Left lung (tissue), 10 donors: ENCODE results near the gene UBXN2A. TPM values are rescaled to one million over a fixed set of nuclear protein-coding genes. Genes with fewer than 3 reads are reported as not detected.
"Not testable (repeated sequence)": the region's sequence is repeated elsewhere in the genome, so short reads cannot be mapped to it uniquely, and the experiment has no call there.

Experiments
- ATAC-seq: fragments of 200-7000 bp; cut with Tn5 transposase; one replicate; pipeline ENCODE4 v1.9.1; 2020; ENCODE audit warnings: moderate library complexity
- DNase-seq, 4 donors: peaks; one replicate each; pipeline ENCODE4 v3.0.0-alpha.2; 2013 to 2020
- H3K27ac ChIP-seq, 2 donors: fragments of 200-600 bp; sonication (generic) in 1 of 2; one replicate each; pipeline versions ENCODE4 v1.5.0 to v1.8.0; 2020 to 2021
- H3K27me3 ChIP-seq, 2 donors: fragments of 200-600 bp; sonication (generic) in 1 of 2; one replicate each; pipeline versions ENCODE4 v1.5.0 to v1.8.0; 2020 to 2021
- H3K36me3 ChIP-seq, 2 donors: fragments of 200-600 bp; sonication (generic) in 1 of 2; one replicate each; pipeline versions ENCODE4 v1.5.0 to v1.8.0; 2020 to 2021
- H3K4me1 ChIP-seq, 2 donors: fragments of 200-600 bp; one replicate each; pipeline ENCODE4 v1.8.0; 2021
- H3K4me3 ChIP-seq, 2 donors: fragments of 200-600 bp; sonication (generic) in 1 of 2; one replicate each; pipeline versions ENCODE4 v1.5.0 to v1.8.0; 2020 to 2021; ENCODE audit warnings: mild to moderate bottlenecking in 1 of 2
- H3K9me3 ChIP-seq, 2 donors: fragments of 200-600 bp; sonication (generic) in 1 of 2; one replicate each; pipeline versions ENCODE4 v1.5.0 to v1.8.0; 2020 to 2021
- intact Hi-C, 2 donors: fragments of 100-400 bp; cut with DNase I; formaldehyde crosslinking; loops; one replicate each; pipeline versions ENCODE4 v1.11.2 to v1.14.2; 2022
- polyA plus RNA-seq, 6 donors: library from polyadenylated mRNA; unstranded; fragments of 120-200 nt; gene quantifications; one replicate each; pipeline ENCODE4 v1.2.1, GENCODE V29; 2013; ENCODE audit not compliant: insufficient read length in 6 of 6
- total RNA-seq, 2 donors: library from RNA; stranded (reverse); fragmentation: NEBNext Ultra II Directional; extraction: Animal tissue kit (Norgen Biotek cat#: 25700); gene quantifications; one replicate each; pipeline ENCODE4 v1.2.1, GENCODE V29; 2021
- TF ChIP-seq, protein P1 (sequence below), 2 donors: fragments of 200-600 bp; sonication (generic) in 1 of 2; IDR thresholded peaks; one replicate each; pipeline versions ENCODE4 v1.5.0 to v1.8.0; 2021; ENCODE audit warnings: antibody characterized with exemption in 2 of 2
- donor health status: DM: no; HTN: yes; CAD: no.
- donor health status: DM: no; HTN: no; CAD: no.

Gene UBXN2A
- total and polyA plus RNA-seq, 8 donors = 13.4 to 24.1 (median 21.4) TPM

DNA sequence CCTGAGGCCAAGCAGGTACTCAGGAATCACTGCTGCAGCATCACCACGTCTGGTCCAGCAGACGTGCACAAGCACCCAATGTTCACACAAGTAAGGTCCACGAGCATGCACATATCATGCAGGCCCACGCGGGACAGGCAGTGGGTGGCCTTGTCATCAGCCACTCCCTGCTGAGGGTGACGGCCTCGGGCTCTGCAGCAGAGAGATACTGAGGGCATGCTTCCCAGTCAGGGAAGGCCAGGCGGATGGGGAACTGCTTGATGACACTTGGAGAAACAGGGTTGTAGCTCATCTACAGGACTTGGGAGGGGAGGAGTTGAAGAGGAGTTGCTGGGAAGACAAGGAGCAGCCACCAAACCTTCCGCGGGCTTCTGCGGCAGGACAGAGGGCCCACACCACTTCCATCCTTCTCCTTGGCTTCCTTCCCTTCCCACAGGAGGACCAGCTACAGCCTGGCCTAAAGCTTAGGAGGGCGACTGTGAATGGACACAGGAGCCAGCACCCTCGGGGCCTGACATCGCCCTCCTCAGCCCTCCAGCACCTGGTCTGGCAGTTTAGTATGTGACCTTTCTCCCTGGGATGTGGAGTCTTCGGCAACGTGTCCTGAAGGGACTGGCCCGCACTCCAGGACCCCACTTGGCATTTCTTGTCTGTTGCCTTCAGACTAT is 84.9 kb downstream of the UBXN2A start:
- Histone ChIP-seq H3K4me3 (no peak overlapping the region), H3K27ac (no peak overlapping the region), H3K27me3 (no peaks in the 10 kb centered on the region), H3K4me1 (no peaks in the 10 kb centered on the region), H3K36me3 (peaks cover 0 to 68% of the 10 kb centered on the region in 2 donors), H3K9me3 (no peaks in the 10 kb centered on the region)
- DNase-seq = no peak
- TF ChIP-seq, protein P1, sequence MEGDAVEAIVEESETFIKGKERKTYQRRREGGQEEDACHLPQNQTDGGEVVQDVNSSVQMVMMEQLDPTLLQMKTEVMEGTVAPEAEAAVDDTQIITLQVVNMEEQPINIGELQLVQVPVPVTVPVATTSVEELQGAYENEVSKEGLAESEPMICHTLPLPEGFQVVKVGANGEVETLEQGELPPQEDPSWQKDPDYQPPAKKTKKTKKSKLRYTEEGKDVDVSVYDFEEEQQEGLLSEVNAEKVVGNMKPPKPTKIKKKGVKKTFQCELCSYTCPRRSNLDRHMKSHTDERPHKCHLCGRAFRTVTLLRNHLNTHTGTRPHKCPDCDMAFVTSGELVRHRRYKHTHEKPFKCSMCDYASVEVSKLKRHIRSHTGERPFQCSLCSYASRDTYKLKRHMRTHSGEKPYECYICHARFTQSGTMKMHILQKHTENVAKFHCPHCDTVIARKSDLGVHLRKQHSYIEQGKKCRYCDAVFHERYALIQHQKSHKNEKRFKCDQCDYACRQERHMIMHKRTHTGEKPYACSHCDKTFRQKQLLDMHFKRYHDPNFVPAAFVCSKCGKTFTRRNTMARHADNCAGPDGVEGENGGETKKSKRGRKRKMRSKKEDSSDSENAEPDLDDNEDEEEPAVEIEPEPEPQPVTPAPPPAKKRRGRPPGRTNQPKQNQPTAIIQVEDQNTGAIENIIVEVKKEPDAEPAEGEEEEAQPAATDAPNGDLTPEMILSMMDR (IDR thresholded peaks at IDR 0.05) = no peak
- intact Hi-C loops = no loop called here
- no peak for ATAC-seq

DNA sequence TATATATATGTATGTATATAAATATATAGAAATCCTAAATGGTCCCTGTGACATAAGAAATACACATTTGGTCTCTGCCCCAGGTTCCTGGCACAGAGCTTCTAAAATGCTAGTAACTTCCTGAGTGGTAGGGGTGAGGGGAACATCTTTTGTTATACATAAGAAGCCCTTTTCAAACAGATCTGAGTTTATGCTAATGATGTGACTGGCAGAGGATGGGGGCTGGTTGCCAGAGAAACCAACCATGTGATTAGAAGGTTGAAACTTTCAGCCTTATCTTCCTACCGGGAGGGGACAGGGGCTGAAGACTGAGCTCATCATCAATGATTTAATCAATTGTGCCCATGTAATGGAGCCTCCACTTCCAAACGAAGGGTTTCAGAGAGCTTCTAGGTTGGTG is 86.0 kb downstream of the UBXN2A start:
- ATAC-seq = no peak
- no peaks in the 10 kb centered on the region for H3K27me3 ChIP-seq
- H3K4me3 ChIP-seq = no peak overlapping the region
- H3K36me3 ChIP-seq = peaks cover 0 to 79% of the 10 kb centered on the region in 2 donors
- intact Hi-C loops = no loop called here
- no peak for DNase-seq
- H3K4me1 ChIP-seq = no peaks in the 10 kb centered on the region
- no peak overlapping the region for H3K27ac ChIP-seq
- TF ChIP-seq, protein P1 (IDR thresholded peaks at IDR 0.05) = no peak
- H3K9me3 ChIP-seq = no peaks in the 10 kb centered on the region

DNA sequence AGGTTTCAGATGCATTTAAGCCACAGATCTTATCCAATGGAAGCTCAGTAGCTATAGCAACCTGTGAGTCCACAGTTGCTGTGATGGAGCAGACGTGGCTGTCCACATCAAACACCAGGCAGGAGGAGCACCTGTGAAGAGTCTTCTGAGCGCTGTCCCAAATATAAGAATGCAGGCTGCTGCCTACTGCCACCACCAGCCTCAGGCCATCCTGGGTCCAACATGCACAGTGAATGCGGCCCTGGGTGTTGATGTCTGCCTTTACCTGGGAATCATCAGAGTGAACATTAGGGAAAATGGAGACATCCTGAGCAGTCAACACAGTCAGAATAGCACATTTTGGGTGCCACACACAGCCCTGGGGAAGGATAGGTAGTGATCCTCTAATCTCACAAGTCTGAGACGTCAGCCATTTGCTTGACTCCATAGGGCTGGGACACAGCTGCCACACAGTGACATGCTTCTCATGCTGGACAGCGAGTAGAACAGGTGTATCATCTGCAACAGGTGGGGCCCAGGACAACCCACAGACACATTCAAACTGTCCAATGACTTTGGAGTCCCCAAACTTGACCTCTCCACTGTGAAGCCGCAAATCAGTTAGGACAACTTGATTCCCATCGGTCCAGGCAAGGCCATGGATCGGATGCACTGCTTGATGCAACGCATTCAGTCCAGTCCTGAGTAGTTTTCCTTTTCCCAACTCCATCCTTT is 98.7 kb downstream of the UBXN2A start:
- H3K4me1 ChIP-seq = no peaks in the 10 kb centered on the region
- TF ChIP-seq, protein P1 (IDR thresholded peaks at IDR 0.05) = no peak
- H3K27ac ChIP-seq = no peak overlapping the region
- no peak for ATAC-seq
- intact Hi-C loops = no loop called here
- H3K36me3 ChIP-seq = peaks cover 0 to 28% of the 10 kb centered on the region in 2 donors
- no peaks in the 10 kb centered on the region for H3K27me3 ChIP-seq
- no peaks in the 10 kb centered on the region for H3K9me3 ChIP-seq
- no peak for DNase-seq
- H3K4me3 ChIP-seq = no peak overlapping the region

DNA sequence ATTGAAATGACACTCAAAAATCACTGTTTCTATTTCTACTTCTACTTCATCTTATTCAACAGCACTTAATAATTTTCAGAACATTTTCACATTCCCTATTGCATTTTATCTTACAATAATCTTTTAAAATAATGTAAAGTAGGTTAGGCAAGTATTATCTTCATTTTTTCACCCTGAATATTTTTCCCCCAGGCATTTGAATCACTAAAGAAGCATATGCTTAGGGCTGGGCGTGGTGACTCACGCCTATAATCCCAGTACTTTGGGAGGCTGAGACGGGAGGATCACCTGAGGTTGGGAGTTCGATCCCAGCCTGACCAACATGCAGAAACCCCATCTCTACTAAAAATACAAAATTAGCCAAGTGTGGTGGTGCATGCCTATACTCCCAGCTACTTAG is 100.2 kb downstream of the UBXN2A start:
- Histone ChIP-seq H3K4me3 (no peak overlapping the region), H3K9me3 (no peaks in the 10 kb centered on the region), H3K36me3 (peaks cover 0 to 28% of the 10 kb centered on the region in 2 donors), H3K27ac (no peak overlapping the region), H3K4me1 (no peaks in the 10 kb centered on the region), H3K27me3 (no peaks in the 10 kb centered on the region)
- intact Hi-C loops = no loop called here
- no peak for ATAC-seq
- TF ChIP-seq, protein P1 (IDR thresholded peaks at IDR 0.05) = no peak
- DNase-seq = no peak

DNA sequence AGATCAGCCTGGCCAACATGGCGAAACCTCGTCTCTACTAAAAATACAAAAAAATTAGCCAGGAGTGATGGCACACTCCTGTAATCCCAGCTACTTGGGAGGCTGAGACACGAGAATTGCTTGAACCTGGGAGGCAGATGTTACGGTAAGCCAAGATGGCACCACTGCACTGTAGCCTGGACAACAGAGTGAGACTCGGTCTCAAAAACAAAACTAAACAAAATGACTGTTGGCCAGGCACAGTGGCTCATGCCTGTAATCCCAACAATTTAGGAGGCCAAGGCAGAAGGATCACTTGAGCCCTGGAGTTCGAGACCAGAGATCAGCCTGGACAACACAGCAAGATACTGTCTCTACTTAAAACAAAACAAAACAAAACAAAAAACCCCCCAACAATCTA is 102.9 kb downstream of the UBXN2A start:
- DNase-seq, ATAC-seq, H3K4me3 ChIP-seq, H3K9me3 ChIP-seq, H3K27ac ChIP-seq, intact Hi-C loops, H3K27me3 ChIP-seq: not testable (repeated sequence)
- Histone ChIP-seq H3K4me1 (peaks cover 0 to 16% of the 10 kb centered on the region in 2 donors), H3K36me3 (peaks cover 0 to 15% of the 10 kb centered on the region in 2 donors)
